AG10803 (cell line): ENCODE results near the gene ABHD12.

Experiments used
- DNase-seq: peaks from one replicate; pipeline ENCODE4 v3.0.0; 2010; ENCODE audit warnings: low read depth
- H3K4me3 ChIP-seq: 2 replicates; pipeline ENCODE4 v1.5.1; 2011; ENCODE audit warnings: mild to moderate bottlenecking, low read length, control low read depth
- CTCF ChIP-seq: conservative IDR thresholded peaks from 2 replicates; pipeline ENCODE4 v1.5.1; 2011; ENCODE audit warnings: mild to moderate bottlenecking, low read length, control low read depth, inconsistent platforms

The ABHD12 gene

GRCh38 chr20:25328954-25329498 is 61.6 kb downstream of the ABHD12 start:
- TF ChIP-seq CTCF: no peak
- DNase-seq: no peak
- no peak overlapping the region for H3K4me3 ChIP-seq

GRCh38 chr20:25327521-25328235 is 63.0 kb downstream of the ABHD12 start:
- no peak for DNase-seq
- no peak for TF ChIP-seq CTCF
- no peak overlapping the region for H3K4me3 ChIP-seq

- H3K4me3 ChIP-seq: no peak overlapping the region
- TF ChIP-seq CTCF: no peak
- DNase-seq: no peak
These were observed 64.6 kb downstream of the ABHD12 start for GRCh38 chr20:25325997-25326396.

GRCh38 chr20:25325073-25325472 is 65.6 kb downstream of the ABHD12 start:
- no peak for TF ChIP-seq CTCF
- DNase-seq: no peak
- no peak overlapping the region for H3K4me3 ChIP-seq

- no peak for DNase-seq
- TF ChIP-seq CTCF: no peak
- H3K4me3 ChIP-seq: no peak overlapping the region
These were observed 66.2 kb downstream of the ABHD12 start for GRCh38 chr20:25324412-25324811.

GRCh38 chr20:25323496-25324246 is 67.0 kb downstream of the ABHD12 start:
- no peak for DNase-seq
- no peak overlapping the region for H3K4me3 ChIP-seq
- no peak for TF ChIP-seq CTCF
